Measurements from ENCODE around the gene CLIP1.
"Not testable (repeated sequence)": the region's sequence is repeated elsewhere in the genome, so short reads cannot be mapped to it uniquely, and the experiment has no call there.

Gene CLIP1

GRCh38 chr12:122394626-122395194 lies 27.8 kb downstream of the CLIP1 start:
- no peak for DNase-seq

- DNase-seq = no peak
Measured at GRCh38 chr12:122393817-122394216, 28.7 kb downstream of the CLIP1 start.

- no peak for DNase-seq
Measured at GRCh38 chr12:122392411-122392810, 30.1 kb downstream of the CLIP1 start.

- no peak for DNase-seq
Measured at GRCh38 chr12:122389677-122390076, 32.8 kb downstream of the CLIP1 start.

GRCh38 chr12:122387887-122388286 lies 34.6 kb downstream of the CLIP1 start:
- no peak for DNase-seq

GRCh38 chr12:122385171-122386016 lies 37.1 kb downstream of the CLIP1 start:
- no peak for DNase-seq

- no peak for DNase-seq
Measured at GRCh38 chr12:122382919-122383350, 39.5 kb downstream of the CLIP1 start.

GRCh38 chr12:122381021-122381420 lies 41.4 kb downstream of the CLIP1 start:
- DNase-seq = no peak

- not testable (repeated sequence) for DNase-seq
Measured at GRCh38 chr12:122376751-122377150, 45.7 kb downstream of the CLIP1 start.

GRCh38 chr12:122374707-122375106 lies 47.8 kb downstream of the CLIP1 start:
- no peak for DNase-seq

GRCh38 chr12:122371475-122372045 lies 50.9 kb downstream of the CLIP1 start:
- DNase-seq = no peak

- peak; percentile 27 for DNase-seq
Measured at GRCh38 chr12:122368361-122369073, 54.0 kb downstream of the CLIP1 start.

- DNase-seq = not testable (repeated sequence)
Measured at GRCh38 chr12:122367632-122368031, 54.8 kb downstream of the CLIP1 start.

GRCh38 chr12:122366685-122367475 lies 55.6 kb downstream of the CLIP1 start:
- peak; percentile 96 for DNase-seq

- not testable (repeated sequence) for DNase-seq
Measured at GRCh38 chr12:122365226-122365625, 57.2 kb downstream of the CLIP1 start.

GRCh38 chr12:122363782-122364181 lies 58.7 kb downstream of the CLIP1 start:
- no peak for DNase-seq

- no peak for DNase-seq
Measured at GRCh38 chr12:122362755-122363154, 59.7 kb downstream of the CLIP1 start.

- not testable (repeated sequence) for DNase-seq
Measured at GRCh38 chr12:122358403-122358802, 64.1 kb downstream of the CLIP1 start.

GRCh38 chr12:122357536-122357935 lies 64.9 kb downstream of the CLIP1 start:
- not testable (repeated sequence) for DNase-seq

- not testable (repeated sequence) for DNase-seq
Measured at GRCh38 chr12:122356991-122357390, 65.5 kb downstream of the CLIP1 start.

GRCh38 chr12:122356192-122356635 lies 66.3 kb downstream of the CLIP1 start:
- peak; percentile 52 for DNase-seq

- DNase-seq = no peak
Measured at GRCh38 chr12:122355706-122356105, 66.8 kb downstream of the CLIP1 start.
